ENCODE data around the gene BNC2. TPM values are rescaled to one million over a fixed set of nuclear protein-coding genes. Genes with fewer than 3 reads are reported as not detected.

BNC2 gene
- total RNA-seq, 1 donor from 2014 or later, result 5.4 TPM

GRCh38 chr9:16370647-16371046 lies 499.8 kb downstream of the BNC2 start:
- TF ChIP-seq CTCF (conservative IDR thresholded peaks at IDR 0.05), result no peak
- DNase-seq (ENCODE audit: low read depth, low spot score), result no peak
- H3K27me3 Mint-ChIP-seq (ENCODE audit: low read depth), result no peaks in the 10 kb centered on the region
- H3K27ac Mint-ChIP-seq (ENCODE audit: unreplicated experiment), result peak overlapping the region; percentile 9
- peaks cover 20% of the 10 kb centered on the region for H3K9me3 Mint-ChIP-seq
- H3K36me3 Mint-ChIP-seq (ENCODE audit: low read depth), result no peaks in the 10 kb centered on the region
- H3K4me1 Mint-ChIP-seq, result no peaks in the 10 kb centered on the region
- no peak overlapping the region for H3K4me3 Mint-ChIP-seq

- H3K27me3 Mint-ChIP-seq (ENCODE audit: low read depth), result no peaks in the 10 kb centered on the region
- peaks cover 4% of the 10 kb centered on the region for H3K4me1 Mint-ChIP-seq
- DNase-seq (ENCODE audit: low read depth, low spot score), result no peak
- no peak overlapping the region for H3K27ac Mint-ChIP-seq (ENCODE audit: unreplicated experiment)
- H3K36me3 Mint-ChIP-seq (ENCODE audit: low read depth), result no peaks in the 10 kb centered on the region
- no peak for TF ChIP-seq CTCF (conservative IDR thresholded peaks at IDR 0.05)
- peaks cover 20% of the 10 kb centered on the region for H3K9me3 Mint-ChIP-seq
- no peak overlapping the region for H3K4me3 Mint-ChIP-seq
Observed at GRCh38 chr9:16369427-16369826, 501.0 kb downstream of the BNC2 start.

GRCh38 chr9:16368237-16369087 lies 502.0 kb downstream of the BNC2 start:
- H3K27me3 Mint-ChIP-seq (ENCODE audit: low read depth), result no peaks in the 10 kb centered on the region
- no peak overlapping the region for H3K4me3 Mint-ChIP-seq
- peaks cover 16% of the 10 kb centered on the region for H3K9me3 Mint-ChIP-seq
- no peak for TF ChIP-seq CTCF (conservative IDR thresholded peaks at IDR 0.05)
- DNase-seq (ENCODE audit: low read depth, low spot score), result no peak
- H3K4me1 Mint-ChIP-seq, result peaks cover 5% of the 10 kb centered on the region
- no peak overlapping the region for H3K27ac Mint-ChIP-seq (ENCODE audit: unreplicated experiment)
- no peaks in the 10 kb centered on the region for H3K36me3 Mint-ChIP-seq (ENCODE audit: low read depth)

- Mint-ChIP-seq H3K27ac (ENCODE audit: unreplicated experiment) (no peak overlapping the region), H3K9me3 (peaks cover 15% of the 10 kb centered on the region), H3K36me3 (ENCODE audit: low read depth) (no peaks in the 10 kb centered on the region), H3K4me3 (no peak overlapping the region), H3K4me1 (peaks cover 10% of the 10 kb centered on the region), H3K27me3 (ENCODE audit: low read depth) (no peaks in the 10 kb centered on the region)
- no peak for TF ChIP-seq CTCF (conservative IDR thresholded peaks at IDR 0.05)
- DNase-seq (ENCODE audit: low read depth, low spot score), result no peak
Observed at GRCh38 chr9:16367605-16368231, 502.8 kb downstream of the BNC2 start.

- Mint-ChIP-seq H3K27me3 (ENCODE audit: low read depth) (no peaks in the 10 kb centered on the region), H3K36me3 (ENCODE audit: low read depth) (no peaks in the 10 kb centered on the region), H3K9me3 (peaks cover 12% of the 10 kb centered on the region), H3K4me1 (peaks cover 10% of the 10 kb centered on the region), H3K4me3 (no peak overlapping the region), H3K27ac (ENCODE audit: unreplicated experiment) (no peak overlapping the region)
- TF ChIP-seq CTCF (conservative IDR thresholded peaks at IDR 0.05), result no peak
- no peak for DNase-seq (ENCODE audit: low read depth, low spot score)
Observed at GRCh38 chr9:16364347-16364746, 506.1 kb downstream of the BNC2 start.
